WTC11 (cell line): ENCODE results near the gene STOX2. TPM values are rescaled to one million over a fixed set of nuclear protein-coding genes. Genes with fewer than 3 reads are reported as not detected.

Source experiments
- ATAC-seq: fragments of 200-7000 bp; cut with Tn5 transposase; 2 replicates; pipeline ENCODE4 v1.10.0; 2021; ENCODE audit warnings: mild to moderate bottlenecking, moderate library complexity
- CTCF ChIA-PET: fragments of 300-600 bp; sonication (Branson Sonifier 250); formaldehyde crosslinking; loops from one replicate; lab custom pipeline; 2021; ENCODE audit warnings: antibody characterized with exemption; lab: Charles Lee
- POLR2A ChIA-PET: fragments of 350-600 bp; sonication (Branson Sonifier 250); formaldehyde crosslinking; loops from one replicate; lab custom pipeline; 2021; ENCODE audit warnings: antibody characterized with exemption; lab: Charles Lee
- DNase-seq: peaks from one replicate; pipeline ENCODE4 v3.0.0; 2021; ENCODE audit warnings: low spot score
- H3K27ac Mint-ChIP-seq: 2 replicates; pipeline ENCODE4 v1.8.0; 2021; ENCODE audit warnings: mixed read lengths
- H3K27me3 Mint-ChIP-seq: 2 replicates; pipeline ENCODE4 v1.8.0; 2021; ENCODE audit warnings: low read depth, mild to moderate bottlenecking, moderate library complexity, mixed read lengths
- H3K36me3 Mint-ChIP-seq: 2 replicates; pipeline ENCODE4 v1.8.0; 2021; ENCODE audit warnings: mixed read lengths
- H3K4me1 Mint-ChIP-seq: 2 replicates; pipeline ENCODE4 v1.8.0; 2022; ENCODE audit warnings: mixed read lengths
- H3K4me3 Mint-ChIP-seq: 2 replicates; pipeline ENCODE4 v1.8.0; 2021; ENCODE audit warnings: mild to moderate bottlenecking, moderate library complexity, mixed read lengths
- H3K9me3 Mint-ChIP-seq: 2 replicates; pipeline ENCODE4 v1.8.0; 2021; ENCODE audit warnings: mixed read lengths
- HMGA2 ChIP-seq: fragments of 250-450 bp; sonication (Bioruptor Pico); IDR thresholded peaks from 2 replicates; pipeline ENCODE4 v1.4.0; 2021; ENCODE audit warnings: mild to moderate bottlenecking, moderate library complexity
- IRF2 ChIP-seq: sonication (generic); formaldehyde crosslinking; IDR thresholded peaks from 2 replicates; pipeline ENCODE4 v1.8.0; 2022; ENCODE audit warnings: low read depth, missing genetic modification reagents, borderline replicate concordance
- JAZF1 ChIP-seq: fragments of 250-450 bp; sonication (Bioruptor Pico); IDR thresholded peaks from 2 replicates; pipeline ENCODE4 v1.9.0; 2021; ENCODE audit warnings: moderate library complexity, mild to moderate bottlenecking, inconsistent platforms
- NFYB ChIP-seq: sonication (generic); formaldehyde crosslinking; conservative IDR thresholded peaks from 2 replicates; pipeline ENCODE4 v1.8.0; 2022; ENCODE audit warnings: low read depth, missing genetic modification reagents
- NR2C2 ChIP-seq: sonication (generic); formaldehyde crosslinking; IDR thresholded peaks from 2 replicates; pipeline ENCODE4 v1.8.0; 2022; ENCODE audit warnings: mild to moderate bottlenecking, missing genetic modification reagents
- OVOL2 ChIP-seq: fragments of 250-450 bp; sonication (Bioruptor Pico); IDR thresholded peaks from 2 replicates; pipeline ENCODE4 v1.9.0; 2021; ENCODE audit warnings: mild to moderate bottlenecking, borderline replicate concordance
- RORB ChIP-seq: fragments of 250-450 bp; sonication (Bioruptor Pico); IDR thresholded peaks from 2 replicates; pipeline ENCODE4 v1.9.0; 2021; ENCODE audit warnings: mild to moderate bottlenecking
- ZNF263 ChIP-seq: sonication (generic); formaldehyde crosslinking; IDR thresholded peaks from 2 replicates; pipeline ENCODE4 v1.8.1; 2022; ENCODE audit warnings: low read depth, mild to moderate bottlenecking, moderate library complexity, missing genetic modification reagents
- total RNA-seq: library from RNA; stranded (reverse); gene quantifications from 3 replicates; pipeline ENCODE4 v1.2.3, GENCODE V29; 2021
- TF ChIP-seq, protein P1 (sequence below): sonication (generic); formaldehyde crosslinking; conservative IDR thresholded peaks from 2 replicates; pipeline ENCODE4 v1.8.1; 2023; ENCODE audit warnings: mild to moderate bottlenecking, low read depth, missing genetic modification reagents, moderate library complexity
- TF ChIP-seq, protein P2 (sequence below): sonication (generic); formaldehyde crosslinking; IDR thresholded peaks from 2 replicates; pipeline ENCODE4 v1.8.1; 2022; ENCODE audit warnings: mild to moderate bottlenecking, moderate library complexity, missing genetic modification reagents
- TF ChIP-seq, protein P3 (sequence below): sonication (generic); formaldehyde crosslinking; IDR thresholded peaks from 2 replicates; pipeline ENCODE4 v1.8.1; 2023; ENCODE audit warnings: mild to moderate bottlenecking, missing genetic modification reagents, moderate library complexity

The STOX2 gene
- total RNA-seq, 1 experiment from 2014 or later, result 31.6 TPM

DNA sequence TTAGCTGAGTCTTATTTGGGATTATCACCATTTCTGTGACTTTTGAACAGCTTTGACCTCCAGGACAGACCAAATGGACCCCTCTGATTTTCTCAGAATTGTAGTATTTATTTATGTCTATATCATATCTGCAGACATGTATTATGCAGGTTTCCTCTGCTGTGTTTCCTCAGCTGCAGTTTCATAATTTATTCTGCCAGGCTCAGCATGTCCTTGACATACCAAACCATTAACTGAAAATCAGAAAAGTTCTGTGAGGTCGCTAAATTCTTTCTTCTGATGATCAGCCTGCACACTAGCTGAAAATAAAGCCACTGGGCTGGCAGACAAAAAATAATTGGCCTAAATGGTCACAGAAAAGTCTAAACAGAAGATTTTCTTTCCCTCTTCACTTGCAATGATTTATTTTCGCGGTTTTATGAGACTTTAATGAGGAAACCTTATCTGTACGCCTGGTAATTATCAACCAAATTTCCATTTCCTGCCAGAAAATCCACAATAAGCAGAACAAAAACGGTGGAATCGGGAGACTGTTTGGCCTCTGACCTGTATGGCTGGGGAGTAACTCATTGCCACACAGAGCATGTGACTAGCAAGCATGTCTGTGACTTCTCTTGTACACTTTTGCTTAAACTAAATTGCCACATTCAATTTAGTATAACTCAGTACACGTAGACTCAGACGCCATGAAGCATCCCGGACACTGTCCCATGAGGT lies 161.6 kb downstream of the STOX2 start:
- TF ChIP-seq HMGA2 (CRISPR knock-in tag), result no peak
- TF ChIP-seq, protein P1, sequence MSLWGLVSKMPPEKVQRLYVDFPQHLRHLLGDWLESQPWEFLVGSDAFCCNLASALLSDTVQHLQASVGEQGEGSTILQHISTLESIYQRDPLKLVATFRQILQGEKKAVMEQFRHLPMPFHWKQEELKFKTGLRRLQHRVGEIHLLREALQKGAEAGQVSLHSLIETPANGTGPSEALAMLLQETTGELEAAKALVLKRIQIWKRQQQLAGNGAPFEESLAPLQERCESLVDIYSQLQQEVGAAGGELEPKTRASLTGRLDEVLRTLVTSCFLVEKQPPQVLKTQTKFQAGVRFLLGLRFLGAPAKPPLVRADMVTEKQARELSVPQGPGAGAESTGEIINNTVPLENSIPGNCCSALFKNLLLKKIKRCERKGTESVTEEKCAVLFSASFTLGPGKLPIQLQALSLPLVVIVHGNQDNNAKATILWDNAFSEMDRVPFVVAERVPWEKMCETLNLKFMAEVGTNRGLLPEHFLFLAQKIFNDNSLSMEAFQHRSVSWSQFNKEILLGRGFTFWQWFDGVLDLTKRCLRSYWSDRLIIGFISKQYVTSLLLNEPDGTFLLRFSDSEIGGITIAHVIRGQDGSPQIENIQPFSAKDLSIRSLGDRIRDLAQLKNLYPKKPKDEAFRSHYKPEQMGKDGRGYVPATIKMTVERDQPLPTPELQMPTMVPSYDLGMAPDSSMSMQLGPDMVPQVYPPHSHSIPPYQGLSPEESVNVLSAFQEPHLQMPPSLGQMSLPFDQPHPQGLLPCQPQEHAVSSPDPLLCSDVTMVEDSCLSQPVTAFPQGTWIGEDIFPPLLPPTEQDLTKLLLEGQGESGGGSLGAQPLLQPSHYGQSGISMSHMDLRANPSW (CRISPR knock-in tag), result no peak
- TF ChIP-seq, protein P2, sequence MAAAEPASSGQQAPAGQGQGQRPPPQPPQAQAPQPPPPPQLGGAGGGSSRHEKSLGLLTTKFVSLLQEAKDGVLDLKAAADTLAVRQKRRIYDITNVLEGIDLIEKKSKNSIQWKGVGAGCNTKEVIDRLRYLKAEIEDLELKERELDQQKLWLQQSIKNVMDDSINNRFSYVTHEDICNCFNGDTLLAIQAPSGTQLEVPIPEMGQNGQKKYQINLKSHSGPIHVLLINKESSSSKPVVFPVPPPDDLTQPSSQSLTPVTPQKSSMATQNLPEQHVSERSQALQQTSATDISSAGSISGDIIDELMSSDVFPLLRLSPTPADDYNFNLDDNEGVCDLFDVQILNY (CRISPR knock-in tag), result no peak
- no peak for TF ChIP-seq RORB
- TF ChIP-seq OVOL2 (CRISPR knock-in tag), result no peak
- TF ChIP-seq, protein P3, sequence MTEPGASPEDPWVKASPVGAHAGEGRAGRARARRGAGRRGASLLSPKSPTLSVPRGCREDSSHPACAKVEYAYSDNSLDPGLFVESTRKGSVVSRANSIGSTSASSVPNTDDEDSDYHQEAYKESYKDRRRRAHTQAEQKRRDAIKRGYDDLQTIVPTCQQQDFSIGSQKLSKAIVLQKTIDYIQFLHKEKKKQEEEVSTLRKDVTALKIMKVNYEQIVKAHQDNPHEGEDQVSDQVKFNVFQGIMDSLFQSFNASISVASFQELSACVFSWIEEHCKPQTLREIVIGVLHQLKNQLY (CRISPR knock-in tag), result no peak
- TF ChIP-seq NFYB, result no peak
- no peak for TF ChIP-seq ZNF263
- TF ChIP-seq IRF2 (CRISPR knock-in tag), result no peak
- no peak for TF ChIP-seq JAZF1
- Mint-ChIP-seq H3K36me3 (0 out of 2 replicates have a peak, but pooled peaks cover under 1% of the 10 kb centered on the region), H3K9me3 (peaks cover 1% of the 10 kb centered on the region), H3K4me3 (no peak overlapping the region), H3K27me3 (no peaks in the 10 kb centered on the region), H3K4me1 (peaks cover 4% of the 10 kb centered on the region; the same call in 1 of the 2 replicates), H3K27ac (no peak overlapping the region)
- CTCF ChIA-PET, result no interaction called here
- no peak for DNase-seq
- POLR2A ChIA-PET, result no interaction called here
- ATAC-seq, result no peak

DNA sequence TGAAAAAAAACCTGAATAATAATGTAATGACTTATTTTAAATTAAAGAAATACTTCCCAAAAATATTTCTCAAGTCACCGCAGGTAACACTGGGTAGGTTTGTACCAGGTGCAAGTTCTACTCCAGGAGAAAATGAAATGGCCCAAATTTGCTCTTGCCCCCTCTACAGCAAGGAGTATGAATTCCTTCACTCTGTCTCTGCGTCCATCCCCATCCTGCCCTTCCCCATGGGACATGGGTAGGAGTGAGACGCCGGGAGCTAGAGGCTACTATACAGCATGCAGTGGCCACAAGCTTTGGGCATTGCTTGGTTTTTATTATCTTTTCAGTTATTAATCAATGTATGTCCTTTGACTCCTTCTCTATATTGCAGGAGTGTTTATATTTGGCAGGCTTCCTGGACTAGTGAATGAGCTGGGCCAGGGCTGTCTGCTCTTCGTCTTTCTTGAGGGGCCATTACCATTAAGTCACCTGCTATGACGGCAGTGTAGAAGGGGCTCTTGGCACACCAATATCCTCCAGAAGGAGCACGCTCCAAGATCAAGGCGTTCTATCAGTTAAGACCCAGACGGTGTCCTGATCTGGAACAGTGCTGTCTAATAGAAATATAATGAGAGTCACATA lies 162.9 kb downstream of the STOX2 start:
- ATAC-seq (peak; percentile 69), DNase-seq (no peak)
- CTCF ChIA-PET, result interaction anchor here (1.2 kb wide), 1 partner anchor 8 kb away, joined by 3 read pairs; no protein-coding TSS in a partner anchor

More for the DNA sequence above, 162.9 kb downstream of the STOX2 start:
- no peak overlapping the region for H3K27ac Mint-ChIP-seq
- peaks cover 3% of the 10 kb centered on the region; the same call in 1 of the 2 replicates for H3K4me1 Mint-ChIP-seq
- POLR2A ChIA-PET, result no interaction called here
- no peak overlapping the region for H3K4me3 Mint-ChIP-seq
- peaks cover 3% of the 10 kb centered on the region; the same call in 1 of the 2 replicates for H3K36me3 Mint-ChIP-seq
- H3K9me3 Mint-ChIP-seq, result peaks cover 14% of the 10 kb centered on the region
- H3K27me3 Mint-ChIP-seq, result no peaks in the 10 kb centered on the region; the same call in 1 of the 2 replicates
- no peak for TF ChIP-seq NR2C2 (CRISPR knock-in tag)

Other genes with a start within 250 kb of the STOX2 start
- 15.6 to 17.8 TPM (median 16.4 TPM) in 3 replicates for gene RWDD4, start 246.1 kb upstream of the STOX2 start, total RNA-seq
- 30.0 to 35.9 TPM (median 33.6 TPM) in 3 replicates for gene TRAPPC11, start 246.0 kb upstream of the STOX2 start, total RNA-seq